Activated CD4-positive, alpha-beta T cell treated with anti-CD3 and anti-CD28 coated beads, Interleukin-2, amount 10 ng/mL, durations not matched to agents 7 days and 5 days (primary cell): Measurements from ENCODE around the gene CELSR2. TPM values are rescaled to one million over a fixed set of nuclear protein-coding genes. Genes with fewer than 3 reads are reported as not detected.
"Not testable (repeated sequence)": the region's sequence is repeated elsewhere in the genome, so short reads cannot be mapped to it uniquely, and the experiment has no call there.

ENCODE experiments used
- CTCF ChIA-PET: fragments of 350-600 bp; sonication (Branson Sonifier 250); formaldehyde crosslinking; loops from one replicate; lab custom pipeline; 2021; ENCODE audit warnings: antibody characterized with exemption; lab: Charles Lee
- POLR2A ChIA-PET: fragments of 350-600 bp; sonication (Branson Sonifier 250); formaldehyde crosslinking; loops from one replicate; lab custom pipeline; 2021; ENCODE audit warnings: antibody characterized with exemption; lab: Charles Lee
- DNase-seq: peaks from one replicate; pipeline ENCODE4 v3.0.0-alpha.2; 2020
- H3K27ac Mint-ChIP-seq: one replicate; pipeline ENCODE4 v1.8.0; 2021; ENCODE audit warnings: mild to moderate bottlenecking, moderate library complexity, mixed read lengths
- H3K27me3 Mint-ChIP-seq: one replicate; pipeline ENCODE4 v1.8.0; 2021; ENCODE audit warnings: mixed read lengths
- H3K36me3 Mint-ChIP-seq: one replicate; pipeline ENCODE4 v1.8.0; 2021; ENCODE audit warnings: low read depth, mixed read lengths
- H3K4me1 Mint-ChIP-seq: one replicate; pipeline ENCODE4 v1.8.0; 2021; ENCODE audit warnings: mixed read lengths
- H3K4me3 Mint-ChIP-seq: one replicate; pipeline ENCODE4 v1.8.0; 2021; ENCODE audit warnings: mild to moderate bottlenecking, moderate library complexity, mixed read lengths
- H3K9me3 Mint-ChIP-seq: one replicate; pipeline ENCODE4 v1.8.0; 2021; ENCODE audit warnings: mixed read lengths
- total RNA-seq, 2 experiments: library from RNA; stranded (reverse); gene quantifications; one replicate each; pipeline ENCODE4 v1.2.3, GENCODE V29; 2021

Gene CELSR2
- total RNA-seq, 2 experiments from 2014 or later = 5.2 to 5.3 TPM

- CTCF ChIA-PET = interaction anchor here (0.8 to 7.7 kb wide), 9 partner anchors 14 to 252 kb away, joined by 3 to 50 read pairs (median 4); partner anchors contain the start of genes AMIGO1 and SORT1
- H3K9me3 Mint-ChIP-seq = no peaks in the 10 kb centered on the region
- DNase-seq = peak; percentile 93
- peak within 1 kb of the TSS; percentile 96 for H3K27ac Mint-ChIP-seq
- peaks cover 32% of the 10 kb centered on the region for H3K4me1 Mint-ChIP-seq
- no peaks in the 10 kb centered on the region for H3K27me3 Mint-ChIP-seq
- peaks cover 27% of the 10 kb centered on the region for H3K36me3 Mint-ChIP-seq
- POLR2A ChIA-PET = no interaction called here
- peak within 1 kb of the TSS; percentile 100 for H3K4me3 Mint-ChIP-seq
Observed at GRCh38 chr1:109282952-109283747, 33.8 kb downstream of the CELSR2 start, which contains the start of gene PSRC1. Gene PSRC1 (minus strand): TSS chr1:109283145.

GRCh38 chr1:109283748-109284600 is 34.6 kb downstream of the CELSR2 start:
- Mint-ChIP-seq H3K9me3 (no peaks in the 10 kb centered on the region), H3K4me3 (peak overlapping the region; percentile 100), H3K27ac (peak overlapping the region; percentile 96), H3K36me3 (peaks cover 26% of the 10 kb centered on the region), H3K27me3 (peaks cover 6% of the 10 kb centered on the region), H3K4me1 (peaks cover 30% of the 10 kb centered on the region)
- no peak for DNase-seq
- ChIA-PET POLR2A (no interaction called here), CTCF (interaction anchor here (1.2 to 1.6 kb wide), 2 partner anchors 20 to 248 kb away, joined by 5 to 7 read pairs; no protein-coding TSS in a partner anchor)

DNA sequence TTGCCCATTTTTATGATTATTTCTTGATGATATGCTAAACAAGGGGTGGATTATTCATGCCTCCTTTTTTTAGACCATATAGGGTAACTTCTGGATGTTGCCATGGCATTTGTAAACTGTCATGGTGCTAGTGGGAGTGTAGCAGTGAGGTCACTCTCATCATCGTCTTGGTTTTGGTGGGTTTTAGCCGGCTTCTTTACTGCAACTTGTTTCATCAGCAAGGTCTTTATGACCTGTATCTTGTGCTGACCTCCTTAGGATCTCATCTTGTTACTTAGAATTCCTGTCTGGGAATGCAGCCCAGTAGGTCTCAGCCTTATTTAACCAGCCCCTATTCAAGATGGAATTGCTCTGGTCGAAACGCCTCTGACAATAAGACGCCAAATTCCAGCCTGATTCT is 37.4 kb downstream of the CELSR2 start:
- H3K9me3 Mint-ChIP-seq, CTCF ChIA-PET, H3K27ac Mint-ChIP-seq, DNase-seq, H3K36me3 Mint-ChIP-seq, H3K27me3 Mint-ChIP-seq, POLR2A ChIA-PET, H3K4me3 Mint-ChIP-seq: not testable (repeated sequence)
- H3K4me1 Mint-ChIP-seq = peaks cover 20% of the 10 kb centered on the region

DNA sequence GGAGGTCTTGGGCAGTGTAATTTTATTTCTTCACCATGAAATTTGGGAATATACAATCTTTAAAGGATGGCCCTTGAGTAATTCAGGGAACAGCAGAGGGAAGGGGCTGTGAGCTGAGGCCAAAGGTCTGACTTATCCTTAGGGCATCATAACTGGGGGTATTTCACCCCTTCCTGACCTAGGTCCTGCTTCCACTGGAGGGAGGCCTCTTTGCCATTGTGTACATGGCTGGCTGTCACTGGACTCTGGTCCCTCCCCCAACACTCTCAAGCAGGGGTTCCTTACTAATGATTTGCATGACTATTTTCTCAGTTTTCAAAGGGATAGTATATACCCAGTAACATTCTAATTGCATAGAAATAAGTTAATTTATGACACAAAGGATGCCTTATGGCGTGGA is 40.8 kb downstream of the CELSR2 start:
- no peak overlapping the region for H3K4me3 Mint-ChIP-seq
- no peak for DNase-seq
- peaks cover 14% of the 10 kb centered on the region for H3K27me3 Mint-ChIP-seq
- no peak overlapping the region for H3K27ac Mint-ChIP-seq
- no peaks in the 10 kb centered on the region for H3K4me1 Mint-ChIP-seq
- POLR2A ChIA-PET = no interaction called here
- CTCF ChIA-PET = no interaction called here
- H3K9me3 Mint-ChIP-seq = no peaks in the 10 kb centered on the region
- H3K36me3 Mint-ChIP-seq = no peaks in the 10 kb centered on the region

- Mint-ChIP-seq H3K4me3 (no peak overlapping the region), H3K36me3 (no peaks in the 10 kb centered on the region), H3K27ac (no peak overlapping the region), H3K27me3 (peaks cover 19% of the 10 kb centered on the region), H3K9me3 (no peaks in the 10 kb centered on the region), H3K4me1 (no peaks in the 10 kb centered on the region)
- ChIA-PET CTCF (no interaction called here), POLR2A (no interaction called here)
- no peak for DNase-seq
Observed at GRCh38 chr1:109290998-109291397, 41.7 kb downstream of the CELSR2 start.

- Mint-ChIP-seq H3K27ac (no peak overlapping the region), H3K9me3 (no peaks in the 10 kb centered on the region), H3K4me3 (no peak overlapping the region), H3K4me1 (no peaks in the 10 kb centered on the region), H3K36me3 (no peaks in the 10 kb centered on the region), H3K27me3 (peaks cover 19% of the 10 kb centered on the region)
- CTCF ChIA-PET = interaction anchor here (0.9 to 1.1 kb wide), 3 partner anchors 13 to 25 kb away, joined by 3 to 4 read pairs (median 4); no protein-coding TSS in a partner anchor
- POLR2A ChIA-PET = no interaction called here
- no peak for DNase-seq
Observed at GRCh38 chr1:109292364-109292763, 43.0 kb downstream of the CELSR2 start.

DNA sequence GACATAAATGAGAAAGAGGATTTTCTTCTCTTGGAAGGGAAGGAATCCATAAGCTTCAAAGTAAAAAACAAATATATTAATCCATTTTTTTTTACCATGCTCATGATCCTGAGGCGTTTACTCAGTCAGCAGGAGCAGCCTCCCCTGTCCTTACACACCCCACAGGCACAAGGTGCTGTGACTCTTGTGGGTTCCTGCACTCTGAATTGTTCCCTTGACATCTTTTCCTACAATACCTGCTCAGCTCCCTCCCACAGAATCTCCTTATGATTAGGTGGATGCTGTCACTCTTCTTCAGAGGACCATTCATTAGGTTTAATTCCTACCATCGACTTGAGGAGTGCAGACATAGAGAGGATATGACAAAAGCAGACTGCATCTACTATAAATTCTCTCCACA is 43.7 kb downstream of the CELSR2 start:
- Mint-ChIP-seq H3K27me3 (peaks cover 19% of the 10 kb centered on the region), H3K4me1 (no peaks in the 10 kb centered on the region), H3K36me3 (no peaks in the 10 kb centered on the region), H3K4me3 (no peak overlapping the region), H3K9me3 (no peaks in the 10 kb centered on the region), H3K27ac (no peak overlapping the region)
- ChIA-PET CTCF (interaction anchor here (0.6 to 1.1 kb wide), 3 partner anchors 13 to 67 kb away, joined by 3 to 4 read pairs (median 3); no protein-coding TSS in a partner anchor), POLR2A (no interaction called here)
- DNase-seq = no peak

DNA sequence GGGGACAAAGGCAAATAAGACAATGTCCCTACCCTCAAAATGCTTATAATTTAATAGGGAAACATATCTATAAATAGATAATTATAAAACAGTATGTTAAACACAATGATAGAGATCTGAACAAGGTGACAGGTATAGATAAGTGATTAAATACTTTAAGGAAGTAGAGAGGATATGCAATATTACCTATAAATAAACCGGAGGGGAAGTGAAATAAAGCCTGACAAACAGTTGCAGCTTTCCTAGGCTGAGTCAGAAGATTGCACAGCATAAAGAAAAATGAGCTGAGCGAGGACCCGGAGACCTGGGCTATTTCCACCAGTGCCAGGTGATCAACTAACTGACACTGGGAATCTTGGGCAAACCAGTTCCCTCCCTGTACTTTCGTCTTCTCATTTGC is 45.1 kb downstream of the CELSR2 start:
- Mint-ChIP-seq H3K4me3 (no peak overlapping the region), H3K9me3 (no peaks in the 10 kb centered on the region), H3K27me3 (peaks cover 13% of the 10 kb centered on the region), H3K27ac (no peak overlapping the region), H3K4me1 (no peaks in the 10 kb centered on the region), H3K36me3 (no peaks in the 10 kb centered on the region)
- no peak for DNase-seq
- CTCF ChIA-PET = interaction anchor here (1.1 kb wide), 1 partner anchor 9 kb away, joined by 3 read pairs; no protein-coding TSS in a partner anchor
- POLR2A ChIA-PET = no interaction called here

DNA sequence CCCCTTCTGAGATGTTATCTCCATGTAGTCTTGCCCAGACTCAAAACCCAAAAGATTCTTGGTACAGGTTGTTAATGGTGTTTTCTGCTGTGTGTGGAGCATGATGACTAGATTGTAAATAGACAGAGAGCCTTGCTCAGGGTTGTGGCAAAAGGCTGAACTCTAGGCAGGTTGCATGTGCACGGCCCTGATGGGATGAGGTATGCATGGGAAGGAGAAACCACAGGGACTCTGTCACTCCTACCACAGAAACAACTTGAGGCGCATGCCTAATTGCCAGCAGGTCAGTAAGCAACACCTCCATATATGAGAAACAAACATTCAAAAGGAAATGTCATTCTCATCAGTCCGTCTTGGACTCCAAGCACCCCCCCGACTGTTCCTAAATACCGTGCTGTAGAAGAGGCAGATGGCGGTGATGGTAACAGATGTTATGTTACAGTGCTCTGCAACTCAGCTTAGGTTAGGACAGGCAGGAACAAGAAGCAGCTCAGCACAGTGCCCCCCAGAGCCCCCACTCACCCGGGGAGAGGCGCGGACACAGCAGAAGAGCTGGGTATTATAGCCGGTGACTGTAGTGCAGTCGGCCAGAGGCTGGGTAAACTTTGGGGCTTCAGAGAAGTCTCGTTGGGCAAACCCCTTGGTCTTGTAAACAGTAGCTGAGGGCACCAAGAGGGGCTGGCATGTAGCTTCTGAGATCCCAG is 46.5 kb downstream of the CELSR2 start:
- H3K36me3 Mint-ChIP-seq = no peaks in the 10 kb centered on the region
- DNase-seq = no peak
- ChIA-PET POLR2A (no interaction called here), CTCF (interaction anchor here (0.6 to 1.0 kb wide), 2 partner anchors 130 to 684 kb away, joined by 3 read pairs; partner anchors contain the start of gene PSMA5)
- H3K27me3 Mint-ChIP-seq = peaks cover 13% of the 10 kb centered on the region
- no peak overlapping the region for H3K27ac Mint-ChIP-seq
- no peak overlapping the region for H3K4me3 Mint-ChIP-seq
- H3K4me1 Mint-ChIP-seq = no peaks in the 10 kb centered on the region
- H3K9me3 Mint-ChIP-seq = no peaks in the 10 kb centered on the region

DNA sequence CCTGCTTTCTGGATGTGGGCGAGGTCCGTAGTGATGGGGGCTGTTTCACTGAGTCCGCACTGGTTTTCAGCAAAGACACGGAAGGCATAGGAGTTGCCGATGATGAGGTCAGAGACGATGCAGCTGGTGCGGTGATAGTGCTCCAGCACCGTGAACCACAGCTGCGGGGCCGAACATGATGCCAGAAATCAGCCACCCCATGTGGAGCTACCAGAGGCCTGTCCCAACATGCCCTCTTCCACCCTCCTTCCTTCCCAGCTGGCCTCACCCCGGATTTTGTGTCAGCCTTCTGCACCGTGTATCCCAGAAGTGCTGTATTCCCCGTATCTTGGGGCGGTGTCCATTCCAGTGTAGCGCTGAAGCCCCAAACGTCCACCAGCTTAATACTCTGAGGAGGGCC is 47.4 kb downstream of the CELSR2 start:
- no peaks in the 10 kb centered on the region for H3K36me3 Mint-ChIP-seq
- H3K27ac Mint-ChIP-seq = no peak overlapping the region
- H3K9me3 Mint-ChIP-seq = no peaks in the 10 kb centered on the region
- ChIA-PET POLR2A (no interaction called here), CTCF (interaction anchor here (0.7 to 1.6 kb wide), 4 partner anchors 11 to 129 kb away, joined by 3 to 4 read pairs (median 3); partner anchors contain the start of gene PSMA5)
- no peak for DNase-seq
- peaks cover 13% of the 10 kb centered on the region for H3K27me3 Mint-ChIP-seq
- H3K4me3 Mint-ChIP-seq = no peak overlapping the region
- H3K4me1 Mint-ChIP-seq = no peaks in the 10 kb centered on the region

DNA sequence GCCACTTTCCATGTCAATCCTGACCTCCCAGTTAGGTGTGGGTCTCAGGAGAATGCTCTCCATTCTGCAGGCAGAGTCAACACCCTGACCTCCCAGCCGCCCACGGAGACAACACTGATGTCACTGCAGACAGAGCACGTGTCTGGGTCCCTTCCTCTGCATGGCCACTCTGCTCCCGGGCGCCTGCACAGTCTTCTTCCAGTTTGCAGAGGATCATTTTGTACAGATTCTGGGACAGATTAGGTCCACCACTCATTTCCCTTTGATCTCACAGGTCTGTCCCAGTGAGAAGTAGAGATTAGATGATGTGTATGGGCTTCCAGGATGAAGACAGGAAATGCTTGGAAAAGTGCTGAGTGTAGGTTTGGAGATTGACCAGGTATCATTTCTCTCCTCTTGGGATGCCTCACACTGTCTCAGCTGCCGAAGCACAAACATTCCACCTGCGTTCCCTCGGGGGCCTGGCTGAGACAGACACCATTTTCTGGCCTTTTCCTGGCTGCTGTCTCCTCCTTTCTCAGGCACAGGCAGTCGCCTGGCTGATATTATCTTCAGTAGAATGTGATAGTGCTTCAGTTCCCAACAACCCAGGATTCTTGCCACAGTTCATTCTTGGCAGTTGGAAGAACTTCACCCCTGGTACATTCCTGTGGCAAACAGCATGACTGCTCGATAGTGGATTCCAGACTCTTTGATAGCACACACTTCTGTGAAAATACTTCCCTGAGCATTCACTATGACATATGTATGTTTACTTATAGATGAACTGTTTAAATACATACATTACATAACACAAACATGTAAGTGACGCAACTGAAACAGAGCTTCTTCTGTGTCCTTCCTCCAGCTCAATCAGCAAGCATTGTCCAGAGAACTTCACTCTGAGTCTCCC is 49.6 kb downstream of the CELSR2 start:
- Mint-ChIP-seq H3K27me3 (peaks cover 12% of the 10 kb centered on the region), H3K4me1 (no peaks in the 10 kb centered on the region), H3K36me3 (no peaks in the 10 kb centered on the region), H3K9me3 (no peaks in the 10 kb centered on the region), H3K4me3 (no peak overlapping the region), H3K27ac (no peak overlapping the region)
- CTCF ChIA-PET = no interaction called here
- no peak for DNase-seq
- POLR2A ChIA-PET = no interaction called here
